SW 1271 (cell line): ENCODE measurements around the gene IRF7.

Experiments used
- DNase-seq, 2 experiments: peaks; one replicate each; lab custom pipeline; 2025; lab: John Stamatoyannopoulos, UW

The IRF7 gene

GRCh38 chr11:563812-564578 lies 51.8 kb downstream of the IRF7 start:
- DNase-seq: no peak

- DNase-seq: no peak
Observed at GRCh38 chr11:563066-563811, 52.5 kb downstream of the IRF7 start.
